ENCODE measurements around the gene HDAC1. TPM values are rescaled to one million over a fixed set of nuclear protein-coding genes. Genes with fewer than 3 reads are reported as not detected.

The HDAC1 gene
- total RNA-seq, result 101 TPM in 2 replicates

DNA sequence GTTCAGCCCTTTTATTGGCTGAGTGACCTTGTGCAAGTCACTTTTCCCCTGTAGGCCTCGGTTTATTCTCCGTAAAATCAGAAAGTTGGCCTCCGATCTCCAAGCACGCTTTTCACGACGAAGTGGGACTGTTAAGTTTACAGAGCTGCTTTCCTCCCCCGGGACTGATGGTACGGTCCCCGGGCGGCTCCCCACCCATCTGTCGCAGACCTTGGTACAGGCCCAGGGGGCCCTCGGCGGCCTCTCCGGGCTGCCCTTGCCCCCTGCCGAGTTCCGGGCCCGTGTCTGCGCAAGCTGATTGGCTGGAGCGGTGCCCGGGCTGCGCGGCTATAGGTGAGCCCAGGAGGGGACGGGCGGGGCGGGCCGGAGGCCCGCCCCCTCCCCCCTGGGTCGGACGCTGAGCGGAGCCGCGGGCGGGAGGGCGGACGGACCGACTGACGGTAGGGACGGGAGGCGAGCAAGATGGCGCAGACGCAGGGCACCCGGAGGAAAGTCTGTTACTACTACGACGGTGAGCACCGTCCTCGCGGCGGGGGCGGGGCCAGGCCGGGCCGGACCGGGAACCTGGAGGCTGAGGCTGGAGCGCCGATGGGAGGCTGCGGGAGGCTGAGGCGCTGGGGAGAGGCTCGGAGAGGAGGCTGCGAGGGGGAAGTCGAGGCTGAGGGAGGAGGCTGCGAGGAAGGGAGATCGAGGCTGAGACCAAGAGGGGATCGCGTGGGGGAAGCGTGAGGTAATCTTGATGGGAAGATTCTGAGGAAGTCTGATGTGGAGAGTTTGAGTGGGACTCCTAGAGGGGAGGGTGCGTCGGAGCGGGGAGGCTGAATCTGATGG is at the start of gene HDAC1:
TSS of gene HDAC1 (plus strand) at position 376 of the 831 bp plus-strand sequence. CDS start at position 463, 87 bp downstream.

DNA sequence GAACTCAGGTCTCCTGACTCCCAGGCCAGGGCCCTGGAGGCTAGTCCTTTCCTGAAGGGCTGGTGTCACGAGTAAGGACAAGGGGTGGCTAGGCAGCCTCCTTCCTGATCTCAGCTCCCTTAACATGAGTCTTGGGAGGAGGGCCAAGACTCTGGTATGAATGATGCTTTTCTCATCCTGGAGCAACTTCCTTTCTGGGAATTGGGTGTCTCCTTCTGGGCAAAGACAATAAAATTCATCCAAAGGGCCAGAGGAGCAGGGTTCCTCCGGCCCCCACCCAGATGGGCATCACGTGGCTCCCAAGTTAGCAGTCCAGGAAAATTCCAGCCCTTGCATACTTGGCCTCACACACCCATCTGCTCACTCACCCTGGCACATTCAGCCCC is 45.0 kb upstream of the HDAC1 start, which contains the start of gene FAM167B:
TSS of gene FAM167B (plus strand) at position 335 of the 386 bp plus-strand sequence. CDS start 200 bp downstream, outside the sequence.

DNA sequence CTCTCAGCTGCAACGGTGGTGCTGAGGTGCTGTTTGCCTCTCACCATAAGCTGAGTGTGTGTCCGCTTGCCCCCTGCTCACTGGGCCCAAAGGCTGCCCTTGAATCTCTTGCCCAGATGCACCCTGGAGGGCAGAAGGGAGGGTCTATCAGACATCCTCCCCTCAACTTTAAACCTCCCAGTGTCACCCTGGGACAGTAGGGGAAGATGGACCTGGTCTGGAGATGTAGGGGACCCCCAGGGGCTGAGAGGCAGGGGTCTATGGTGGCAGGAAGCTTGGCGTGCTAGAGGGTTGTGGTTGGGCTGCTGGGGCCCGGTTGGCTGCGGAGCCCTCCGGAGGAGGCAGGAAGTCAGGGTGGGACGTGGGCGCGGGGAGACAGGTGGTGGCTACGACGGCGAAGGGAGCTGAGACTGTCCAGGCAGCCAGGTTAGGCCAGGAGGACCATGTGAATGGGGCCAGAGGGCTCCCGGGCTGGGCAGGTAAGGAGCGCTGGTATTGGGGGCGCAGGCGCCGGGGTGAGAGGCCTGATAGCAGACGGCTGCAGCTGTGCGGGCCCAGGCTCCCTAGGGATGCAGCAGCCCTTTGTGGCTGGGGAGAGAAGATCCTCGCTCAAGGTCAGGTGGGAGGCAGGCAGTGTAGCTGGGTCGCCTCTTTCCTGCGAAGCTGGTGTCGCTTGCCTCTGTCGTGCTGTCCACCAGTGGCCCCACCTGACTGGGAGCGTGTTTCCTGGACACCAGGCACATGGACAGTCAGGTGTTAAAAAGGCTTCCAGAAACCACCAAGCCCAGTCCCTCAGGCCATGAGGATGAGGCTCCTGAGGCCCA is 40.8 kb upstream of the HDAC1 start, which contains the start of gene LCK:
TSS of gene LCK (plus strand) at position 373 of the 824 bp plus-strand sequence. CDS start 23,065 bp downstream, outside the sequence.

DNA sequence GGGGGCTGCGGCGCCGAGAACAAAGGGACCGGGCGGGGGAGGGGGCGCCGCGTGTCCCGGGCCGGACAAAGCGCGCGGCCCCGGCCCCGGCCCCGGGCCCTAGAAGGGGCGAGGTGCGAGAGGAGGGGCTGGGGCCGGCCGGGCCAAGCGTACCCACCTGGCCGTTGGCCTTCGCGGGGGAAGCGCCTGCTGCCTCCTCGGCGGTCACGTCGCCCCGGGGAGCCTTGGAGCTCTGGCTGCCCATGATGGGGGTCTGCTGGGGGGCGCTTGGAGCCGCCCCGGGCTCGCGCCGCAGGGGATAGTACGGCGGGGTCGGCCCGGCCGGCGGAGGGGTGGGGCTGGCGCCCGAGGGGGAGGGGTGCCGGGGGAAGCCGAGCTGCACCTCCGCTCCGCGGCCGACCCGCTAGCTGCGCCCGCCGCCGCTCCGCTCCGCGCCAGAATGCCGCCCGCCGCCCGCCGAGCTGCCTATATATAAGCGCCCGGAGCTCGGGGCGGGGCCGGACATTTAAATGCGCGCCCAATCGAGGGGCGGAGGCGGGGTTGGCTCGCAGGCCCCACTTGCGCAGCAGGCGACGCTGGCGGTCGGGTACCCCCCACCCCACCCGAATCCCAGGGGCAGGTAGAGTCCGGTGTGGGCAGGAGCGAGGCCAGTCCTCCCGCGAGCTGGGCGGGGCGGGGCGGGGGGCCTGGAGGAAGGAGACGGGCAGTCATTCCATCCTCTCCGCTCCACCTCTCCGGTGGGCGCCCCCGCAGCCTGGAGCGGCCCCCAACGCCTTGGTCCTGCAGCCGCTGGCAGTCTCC is 44.1 kb downstream of the HDAC1 start, which contains the start of gene MARCKSL1:
TSS of gene MARCKSL1 (minus strand) at position 444 of the 801 bp plus-strand sequence. CDS start at position 244, 200 bp downstream.

DNA sequence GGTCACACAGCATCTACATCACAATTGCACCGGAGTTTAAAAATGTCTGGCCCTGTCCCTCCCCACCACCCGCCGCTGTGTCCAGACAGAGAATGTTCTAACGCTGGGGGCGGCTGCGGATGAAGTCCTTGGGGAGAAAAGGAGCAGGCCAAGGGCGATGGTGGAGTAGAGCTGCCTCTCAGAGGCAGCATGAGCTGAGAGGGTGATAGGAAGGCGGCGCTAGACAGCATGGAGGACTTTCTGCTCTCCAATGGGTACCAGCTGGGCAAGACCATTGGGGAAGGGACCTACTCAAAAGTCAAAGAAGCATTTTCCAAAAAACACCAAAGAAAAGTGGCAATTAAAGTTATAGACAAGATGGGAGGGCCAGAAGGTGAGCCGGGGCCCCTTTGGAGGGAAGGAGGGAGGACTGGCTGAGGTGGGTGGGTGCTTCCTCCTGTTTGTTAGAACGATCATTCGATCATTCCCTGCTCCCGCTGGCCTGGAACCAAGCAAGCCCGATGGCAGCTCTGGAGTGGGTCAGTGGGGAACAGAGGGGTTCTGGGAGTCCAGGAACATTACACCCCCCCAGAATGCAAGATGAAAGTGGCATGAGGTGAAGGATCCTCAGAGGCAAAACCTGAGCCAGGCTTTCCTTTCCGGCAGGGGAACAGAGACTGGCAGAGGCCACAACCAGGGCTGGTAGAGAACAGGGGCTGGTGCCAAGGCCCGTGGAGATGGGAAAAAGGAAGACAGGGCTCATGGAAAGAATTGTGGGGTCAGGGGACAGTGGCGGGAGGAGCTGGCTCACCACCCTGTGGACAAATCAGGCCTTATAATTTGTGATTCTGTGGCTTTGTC is 70.8 kb downstream of the HDAC1 start, which contains the start of the genes FAM229A and TSSK3:
TSS of gene FAM229A (minus strand) at position 12 of the 840 bp plus-strand sequence. CDS start 394 bp downstream, outside the sequence.
TSS of gene TSSK3 (plus strand) at position 66 of the 840 bp plus-strand sequence. CDS start at position 229, 163 bp downstream.

Small RNA genes within 50 kb of the gene (small RNA-seq; reads per million reads assigned to genes)
- not detected for gene RF00017
- not detected for gene RF00019

Other genes starting within 250 kb of the HDAC1 start
- 17.6 and 19.3 TPM in 2 replicates for gene TMEM39B, start 219.1 kb upstream of the HDAC1 start, total RNA-seq
- gene KPNA6, start 184.0 kb upstream of the HDAC1 start, total RNA-seq, result 75.8 and 84.3 TPM in 2 replicates
- gene TXLNA, start 112.4 kb upstream of the HDAC1 start, total RNA-seq, result 93.1 and 95.1 TPM in 2 replicates
- 11.8 and 12.4 TPM in 2 replicates for gene CCDC28B, start 91.5 kb upstream of the HDAC1 start, total RNA-seq
- 1.3 and 1.8 TPM in 2 replicates for gene IQCC, start 86.4 kb upstream of the HDAC1 start, total RNA-seq
- gene DCDC2B, start 83.0 kb upstream of the HDAC1 start, total RNA-seq, result not detected in 2 replicates
- gene TMEM234, start 69.7 kb upstream of the HDAC1 start, total RNA-seq, result 18.0 and 18.6 TPM in 2 replicates
- gene EIF3I, start 69.7 kb upstream of the HDAC1 start, total RNA-seq, result 309 and 330 TPM in 2 replicates
- 1.3 and 2.9 TPM in 2 replicates for gene FAM167B, start 44.9 kb upstream of the HDAC1 start, total RNA-seq
- not detected in 2 replicates for gene LCK, start 40.8 kb upstream of the HDAC1 start, total RNA-seq
- gene MARCKSL1, start 44.1 kb downstream of the HDAC1 start, total RNA-seq, result 173 and 204 TPM in 2 replicates
- gene FAM229A, start 70.4 kb downstream of the HDAC1 start, total RNA-seq, result 1.8 and 2.0 TPM in 2 replicates
- gene TSSK3, start 70.5 kb downstream of the HDAC1 start, total RNA-seq, result 0.19 and 0.98 TPM in 2 replicates
- gene BSDC1, start 102.4 kb downstream of the HDAC1 start, total RNA-seq, result 60.4 and 65.8 TPM in 2 replicates
- under 0.01 TPM in 2 replicates for gene ZBTB8B, start 173.0 kb downstream of the HDAC1 start, total RNA-seq
- 8.6 and 9.1 TPM in 2 replicates for gene ZBTB8A, start 247.3 kb downstream of the HDAC1 start, total RNA-seq

All from vein endothelial cell (primary cell).